SK-N-MC (cell line): ENCODE data around the gene TNRC6B.

Experiments used
- EZH2 ChIP-seq: fragments of 200-600 bp; sonication (generic); IDR thresholded peaks from one replicate; pipeline ENCODE4 v1.6.1; 2017; ENCODE audit warnings: antibody characterized with exemption
- FOXP2 ChIP-seq: optimal IDR thresholded peaks from 2 replicates; pipeline ENCODE3; 2011; ENCODE audit warnings: mild to moderate bottlenecking, moderate library complexity; ENCODE audit not compliant: insufficient read depth; ENCODE audit errors: extremely low read length, control extremely low read depth
- POLR2AphosphoS5 ChIP-seq: IDR thresholded peaks from 2 replicates; pipeline ENCODE4 v1.6.1; 2012; ENCODE audit warnings: mild to moderate bottlenecking, low read depth, low read length, borderline replicate concordance

GRCh38 chr22:40376149-40376548 is 198.4 kb downstream of the TNRC6B start:
- TF ChIP-seq POLR2AphosphoS5 (no peak), EZH2 (no peak), FOXP2 (no peak)
